HepG2 (cell line): Measurements from ENCODE around the gene NAA38. TPM values are rescaled to one million over a fixed set of nuclear protein-coding genes. Genes with fewer than 3 reads are reported as not detected.

Experiments used
- ATAC-seq: fragments of 200-7000 bp; cut with Tn5 transposase; 3 replicates; pipeline ENCODE4 v1.9.1; 2020; ENCODE audit warnings: mild to moderate bottlenecking, moderate library complexity
- BruUV-seq: library from RNA; stranded (reverse); fragments of 400-500 nt; replicated peaks from 2 replicates; lab custom pipeline; 2021; lab: Mats Ljungman, UMichigan
- CTCF ChIA-PET: fragments of 300-600 bp; formaldehyde crosslinking; extraction: SDS; loops from one replicate; lab custom pipeline; 2021; ENCODE audit warnings: low total read pairs, inconsistent platforms, low intra/inter-chr PET ratio; lab: Yijun Ruan, JAX
- POLR2A ChIA-PET: fragments of 350-600 bp; sonication (Branson Sonifier 250); formaldehyde crosslinking; loops from one replicate; lab custom pipeline; 2020; ENCODE audit warnings: antibody characterized with exemption, inconsistent platforms; lab: Yijun Ruan, JAX
- DNase-seq: peaks from one replicate; pipeline ENCODE4 v3.0.0-alpha.2; 2015; ENCODE audit warnings: low spot score
- FAIRE-seq: peaks from 3 replicates; lab custom pipeline; 2011; peaks lifted over from hg19 to GRCh38; lab: Jason Lieb, UNC
- H2AFZ ChIP-seq: one replicate; pipeline ENCODE4 v1.6.1; 2011; ENCODE audit warnings: low read length, inconsistent platforms
- H3K27ac ChIP-seq: fragments of 300-600 bp; 3 replicates; pipeline ENCODE4 v1.8.0; 2011; ENCODE audit warnings: mixed run types, mild to moderate bottlenecking, mixed read lengths, low read length, inconsistent platforms; ENCODE audit not compliant: insufficient read depth; ENCODE audit errors: extremely low read length
- H3K27me3 ChIP-seq, 2 experiments: fragments of 200-600 bp in 1 of 2; 2 replicates in 1 of 2; 3 replicates in 1 of 2; pipeline versions ENCODE4 v1.6.0 to v1.8.0; 2011; ENCODE audit warnings: low read length in 2 of 2, mild to moderate bottlenecking in 2 of 2, moderate library complexity in 2 of 2, inconsistent platforms in 1 of 2; ENCODE audit not compliant: insufficient read depth in 2 of 2, control insufficient read depth in 1 of 2
- H3K36me3 ChIP-seq, 2 experiments: fragments of 200-600 bp in 1 of 2; replicated peaks in 1 of 2; 2 replicates in 1 of 2; 3 replicates in 1 of 2; pipeline versions ENCODE4 v1.5.1 to v1.8.0; 2011; ENCODE audit warnings: low read length in 2 of 2, inconsistent platforms in 1 of 2; ENCODE audit not compliant: insufficient read depth in 2 of 2, control insufficient read depth in 1 of 2
- H3K4me1 ChIP-seq: 2 replicates; pipeline ENCODE4 v1.5.1; 2012; ENCODE audit warnings: low read length, inconsistent platforms; ENCODE audit not compliant: insufficient read depth
- H3K4me2 ChIP-seq: 2 replicates; pipeline ENCODE4 v1.6.0; 2011; ENCODE audit warnings: low read depth, low read length, inconsistent platforms
- H3K4me3 ChIP-seq, 3 experiments: fragments of 200-600 bp in 1 of 3; sonication (generic), shearing (Covaris generic) in 1 of 3; replicated peaks in 1 of 3; 2 replicates each; pipeline ENCODE4 v1.5.1; 2011 to 2016; ENCODE audit warnings: low read length in 3 of 3, inconsistent platforms in 2 of 3, low read depth in 2 of 3, mild to moderate bottlenecking in 2 of 3, control low read depth in 1 of 3, mixed read lengths in 1 of 3; ENCODE audit not compliant: insufficient read depth in 1 of 3
- H3K79me2 ChIP-seq: one replicate; pipeline ENCODE4 v1.6.1; 2011; ENCODE audit warnings: low read length, inconsistent platforms; ENCODE audit not compliant: insufficient read depth
- H3K9ac ChIP-seq: 2 replicates; pipeline ENCODE4 v1.6.0; 2011; ENCODE audit warnings: mild to moderate bottlenecking, low read depth, low read length, inconsistent platforms; ENCODE audit not compliant: insufficient read depth
- H3K9me3 ChIP-seq: 2 replicates; pipeline ENCODE4 v1.5.1; 2012; ENCODE audit warnings: mild to moderate bottlenecking, low read length
- H4K20me1 ChIP-seq: 2 replicates; pipeline ENCODE4 v1.6.0; 2011; ENCODE audit warnings: inconsistent platforms, mild to moderate bottlenecking, low read length, moderate library complexity; ENCODE audit not compliant: insufficient read depth
- GPBP1L1 ChIP-seq: sonication (generic); formaldehyde crosslinking; IDR thresholded peaks from 2 replicates; pipeline ENCODE4 v1.5.0; 2020; ENCODE audit warnings: mild to moderate bottlenecking, missing genetic modification reagents
- HMG20B ChIP-seq: conservative IDR thresholded peaks from 2 replicates; pipeline ENCODE4 v1.6.1; 2016; ENCODE audit warnings: missing genetic modification reagents, missing compliant biosample characterization
- MAFG ChIP-seq: sonication (generic); formaldehyde crosslinking; IDR thresholded peaks from 2 replicates; pipeline ENCODE4 v1.5.1; 2020; ENCODE audit warnings: mild to moderate bottlenecking, missing genetic modification reagents
- MTA1 ChIP-seq: sonication (generic); formaldehyde crosslinking; IDR thresholded peaks from 2 replicates; pipeline ENCODE4 v1.4.0; 2020; ENCODE audit warnings: missing genetic modification reagents, mild to moderate bottlenecking, borderline replicate concordance
- PBX2 ChIP-seq: IDR thresholded peaks from 2 replicates; pipeline ENCODE4 v1.6.1; 2016; ENCODE audit warnings: control low read depth
- POGZ ChIP-seq: sonication (generic); formaldehyde crosslinking; IDR thresholded peaks from 2 replicates; pipeline ENCODE4 v1.4.0; 2020; ENCODE audit warnings: mild to moderate bottlenecking, missing genetic modification reagents
- RNF2 ChIP-seq: fragments of 450-650 bp; conservative IDR thresholded peaks from 2 replicates; pipeline ENCODE4 v1.6.1; 2016; ENCODE audit warnings: low read depth
- ZFP90 ChIP-seq: sonication (generic); formaldehyde crosslinking; IDR thresholded peaks from 2 replicates; pipeline ENCODE4 v1.8.0; 2022; ENCODE audit warnings: missing genetic modification reagents, mild to moderate bottlenecking, inconsistent platforms, borderline replicate concordance
- ZNF280D ChIP-seq: sonication (generic); formaldehyde crosslinking; IDR thresholded peaks from 2 replicates; pipeline ENCODE4 v1.5.1; 2020; ENCODE audit warnings: mild to moderate bottlenecking, missing genetic modification reagents
- ZNF510 ChIP-seq: sonication (generic); formaldehyde crosslinking; IDR thresholded peaks from 2 replicates; pipeline ENCODE4 v1.4.0; 2020; ENCODE audit warnings: low read depth, mild to moderate bottlenecking, missing genetic modification reagents
- ZNF713 ChIP-seq: sonication (generic); formaldehyde crosslinking; IDR thresholded peaks from 2 replicates; pipeline ENCODE4 v1.4.0; 2020; ENCODE audit warnings: mild to moderate bottlenecking, missing genetic modification reagents
- ZNF75D ChIP-seq: sonication (generic); formaldehyde crosslinking; IDR thresholded peaks from 2 replicates; pipeline ENCODE4 v1.8.1; 2023; ENCODE audit warnings: missing genetic modification reagents, mild to moderate bottlenecking, borderline replicate concordance
- ZNF766 ChIP-seq: sonication (generic); formaldehyde crosslinking; IDR thresholded peaks from 2 replicates; pipeline ENCODE4 v1.5.0; 2020; ENCODE audit warnings: missing genetic modification reagents, borderline replicate concordance
- ZNF790 ChIP-seq: sonication (generic); formaldehyde crosslinking; IDR thresholded peaks from 2 replicates; pipeline ENCODE4 v1.8.0; 2022; ENCODE audit warnings: missing genetic modification reagents, mild to moderate bottlenecking, borderline replicate concordance
- ZSCAN31 ChIP-seq: sonication (generic); formaldehyde crosslinking; IDR thresholded peaks from 2 replicates; pipeline ENCODE4 v1.5.0; 2020; ENCODE audit warnings: low read depth, mild to moderate bottlenecking, missing genetic modification reagents
- WGBS: methylation state at CpG from one replicate; pipeline ENCODE4 v1.1.6; 2017; ENCODE audit warnings: low lambda C conversion rate; 5-methylcytosine and 5-hydroxymethylcytosine counted together
- in situ Hi-C: cut with HindIII; loops from 2 replicates; pipeline ENCODE4 v1.10.0; 2017; ENCODE audit warnings: low pct_unique_long_range_greater_than_20kb; ENCODE audit not compliant: extremely low pct_ligation_motif_present
- intact Hi-C: fragments of 100-400 bp; cut with micrococcal nuclease; formaldehyde crosslinking; loops from one replicate; pipeline ENCODE4 v1.10.0; 2022; ENCODE audit not compliant: unreplicated experiment
- polyA plus RNA-seq, 8 experiments: library from polyadenylated mRNA; depleted of rRNA in 3 of 8; stranded (reverse) in 7 of 8; unstranded in 1 of 8; fragments of >200 nt; fragmentation: Illumina TruSeq in 4 of 8; extraction: Trizol in 4 of 8; gene quantifications; 2 replicates each; pipeline versions ENCODE4 v1.2.1 to v1.2.3, GENCODE V29; 2011 to 2016; ENCODE audit warnings: low read depth in 4 of 8, missing spikeins in 1 of 8, mixed read lengths in 1 of 8; ENCODE audit not compliant: insufficient read depth in 1 of 8
- total RNA-seq, 5 experiments: library from RNA; depleted of rRNA; stranded (reverse); fragments of >200 nt; fragmentation: Illumina TruSeq; extraction: Trizol; gene quantifications; 2 replicates each; pipeline ENCODE4 v1.2.3, GENCODE V29; 2016; ENCODE audit warnings: low read depth in 1 of 5

The NAA38 gene
- total and polyA plus RNA-seq, 2 of the 13 experiments (the other 11 are each of a cell fraction or from before 2014, with no cell fraction given), result 46.9 to 91.6 TPM

- no peak for TF ChIP-seq ZNF280D (CRISPR knock-in tag)
- TF ChIP-seq ZNF766 (CRISPR knock-in tag), result no peak
- TF ChIP-seq ZSCAN31 (CRISPR knock-in tag), result no peak
- no peak for TF ChIP-seq ZNF713 (CRISPR knock-in tag)
These were observed 18.5 kb upstream of the NAA38 start (continued) for GRCh38 chr17:7875804-7876370.

- no peak overlapping the region for H3K4me2 ChIP-seq
- BruUV-seq, result no TSS peak
- FAIRE-seq (no peak), ATAC-seq (no peak), DNase-seq (no peak)
- no peaks in the 10 kb centered on the region for H3K79me2 ChIP-seq
- in situ Hi-C loops (no loop called here), intact Hi-C loops (no loop called here)
- ChIA-PET CTCF (no interaction called here), POLR2A (no interaction called here)
- TF ChIP-seq HMG20B (CRISPR knock-in tag) (no peak), MTA1 (no peak), POGZ (CRISPR knock-in tag) (no peak), ZNF790 (CRISPR knock-in tag) (no peak), ZNF75D (CRISPR knock-in tag) (no peak), GPBP1L1 (no peak), ZNF766 (CRISPR knock-in tag) (no peak), RNF2 (no peak), PBX2 (CRISPR knock-in tag) (no peak), ZFP90 (CRISPR knock-in tag) (no peak), MAFG (CRISPR knock-in tag) (no peak), ZNF510 (CRISPR knock-in tag) (no peak)
- H3K9ac ChIP-seq, result no peak overlapping the region
- no peak overlapping the region for H3K4me3 ChIP-seq
- no peak overlapping the region for H2AFZ ChIP-seq
- H3K4me1 ChIP-seq, result peaks cover 10% of the 10 kb centered on the region
- H3K27ac ChIP-seq, result no peak overlapping the region
- no peaks in the 10 kb centered on the region for H3K36me3 ChIP-seq
- no peaks in the 10 kb centered on the region for H4K20me1 ChIP-seq
- no peaks in the 10 kb centered on the region for H3K27me3 ChIP-seq
- WGBS, result 37% methylated on average over 4 of the region's 4 CpGs
- H3K9me3 ChIP-seq, result no peaks in the 10 kb centered on the region
These were observed 15.7 kb upstream of the NAA38 start for GRCh38 chr17:7873051-7873450.
